ENCODE results near the gene GMEB1. TPM values are rescaled to one million over a fixed set of nuclear protein-coding genes. Genes with fewer than 3 reads are reported as not detected.

GMEB1 gene
- total and polyA plus RNA-seq, 10 of the 15 experiments (the other 5 are each of a cell fraction or from before 2014, with no cell fraction given) = 4.9 to 17.6 (median 9.4) TPM

DNA sequence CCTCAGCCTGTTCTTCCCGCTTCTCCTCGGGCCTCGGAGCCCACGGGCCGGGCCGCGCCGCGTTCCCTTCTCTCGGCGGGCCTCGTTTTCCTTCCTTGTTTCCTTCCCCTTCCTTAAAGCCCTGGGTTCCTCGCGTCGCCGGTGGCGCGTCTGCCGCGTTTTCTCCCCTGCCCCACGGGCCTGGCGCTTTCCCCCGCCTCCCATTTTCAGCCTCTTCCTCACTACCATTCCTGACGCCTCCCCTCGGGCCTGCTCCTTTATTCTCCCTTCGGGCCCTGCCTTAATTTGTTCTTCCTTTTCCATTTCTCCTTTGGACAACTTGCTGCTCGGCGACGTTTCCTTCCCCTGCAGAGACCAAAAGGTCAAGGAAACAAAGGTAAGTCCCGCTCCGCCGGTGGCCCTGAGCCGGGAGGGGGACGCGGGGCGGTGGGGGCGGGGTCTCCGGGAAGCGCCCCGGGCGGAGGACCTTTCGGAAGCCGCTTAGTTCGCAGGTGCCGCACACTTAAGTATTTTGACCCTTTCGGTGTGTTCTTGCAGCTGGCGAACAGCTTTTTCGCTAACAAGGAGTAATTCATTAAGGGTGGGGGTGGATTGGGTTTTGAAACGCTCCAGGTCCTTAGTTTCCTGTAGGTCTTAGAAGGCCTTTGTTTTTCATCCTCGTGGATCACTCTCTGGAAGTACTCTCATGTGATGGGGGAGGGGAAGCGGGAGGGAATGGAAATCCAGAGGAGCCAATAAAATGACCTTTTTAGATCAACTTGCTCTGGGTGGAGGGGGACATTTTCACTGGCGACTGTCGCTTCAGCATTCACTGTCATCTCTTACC lies 68.9 kb downstream of the GMEB1 start:
- H3K27me3 ChIP-seq (replicated peaks in 1 of 2; ENCODE audit: control insufficient read depth in 2 of 2, insufficient read depth in 2 of 2, low read length in 1 of 2) = no peaks in the 10 kb centered on the region
- H3K4me1 ChIP-seq (ENCODE audit: control insufficient read depth, insufficient read depth, low read length) = peaks cover 7% of the 10 kb centered on the region; the same call in 1 of the 2 replicates
- ChIA-PET CTCF (interaction anchor here (0.6 to 2.4 kb wide), 16 partner anchors 10 to 493 kb away, joined by 3 to 18 read pairs (median 7); partner anchors contain the start of genes GMEB1, RNU11 and TAF12), POLR2A (interaction anchor here (0.5 to 2.8 kb wide), 16 partner anchors 9 to 1951 kb away, joined by 3 to 24 read pairs (median 6); partner anchors contain the start of genes GMEB1, RNU11, SRSF4 and TAF12), SMC1A (ENCODE audit: uncharacterized antibody, unreplicated experiment) (interaction anchor here (1.0 to 2.1 kb wide), 10 partner anchors 15 to 190 kb away, joined by 3 to 17 read pairs (median 4); partner anchors contain the start of genes GMEB1 and TAF12), RAD21 (ENCODE audit: unreplicated experiment) (interaction anchor here (1.0 to 2.5 kb wide), 7 partner anchors 14 to 156 kb away, joined by 3 to 20 read pairs (median 5); partner anchors contain the start of genes RNU11 and TAF12)
- peak overlapping the region; percentile 86 for H3K4me2 ChIP-seq (ENCODE audit: control insufficient read depth, insufficient read depth)
- peak overlapping the region; percentile 71 for H2AFZ ChIP-seq (ENCODE audit: control insufficient read depth, low read depth, low read length)
- peaks cover 4 to 23% of the 10 kb centered on the region in 2 experiments; a peak in 3 of 4 replicates for H3K36me3 ChIP-seq (ENCODE audit: control insufficient read depth in 2 of 2, insufficient read depth in 2 of 2, low read length in 1 of 2)
- TF ChIP-seq, protein P1, sequence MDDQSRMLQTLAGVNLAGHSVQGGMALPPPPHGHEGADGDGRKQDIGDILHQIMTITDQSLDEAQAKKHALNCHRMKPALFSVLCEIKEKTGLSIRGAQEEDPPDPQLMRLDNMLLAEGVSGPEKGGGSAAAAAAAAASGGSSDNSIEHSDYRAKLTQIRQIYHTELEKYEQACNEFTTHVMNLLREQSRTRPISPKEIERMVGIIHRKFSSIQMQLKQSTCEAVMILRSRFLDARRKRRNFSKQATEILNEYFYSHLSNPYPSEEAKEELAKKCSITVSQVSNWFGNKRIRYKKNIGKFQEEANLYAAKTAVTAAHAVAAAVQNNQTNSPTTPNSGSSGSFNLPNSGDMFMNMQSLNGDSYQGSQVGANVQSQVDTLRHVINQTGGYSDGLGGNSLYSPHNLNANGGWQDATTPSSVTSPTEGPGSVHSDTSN (IDR thresholded peaks at IDR 0.05; ENCODE audit: insufficient replicate concordance, low read depth, low read length) = no peak
- no peak for TF ChIP-seq ZNF217 (IDR thresholded peaks at IDR 0.05)
- TF ChIP-seq SP1 (IDR thresholded peaks at IDR 0.05; ENCODE audit: low read depth, low read length) = no peak
- TF ChIP-seq, protein P2, sequence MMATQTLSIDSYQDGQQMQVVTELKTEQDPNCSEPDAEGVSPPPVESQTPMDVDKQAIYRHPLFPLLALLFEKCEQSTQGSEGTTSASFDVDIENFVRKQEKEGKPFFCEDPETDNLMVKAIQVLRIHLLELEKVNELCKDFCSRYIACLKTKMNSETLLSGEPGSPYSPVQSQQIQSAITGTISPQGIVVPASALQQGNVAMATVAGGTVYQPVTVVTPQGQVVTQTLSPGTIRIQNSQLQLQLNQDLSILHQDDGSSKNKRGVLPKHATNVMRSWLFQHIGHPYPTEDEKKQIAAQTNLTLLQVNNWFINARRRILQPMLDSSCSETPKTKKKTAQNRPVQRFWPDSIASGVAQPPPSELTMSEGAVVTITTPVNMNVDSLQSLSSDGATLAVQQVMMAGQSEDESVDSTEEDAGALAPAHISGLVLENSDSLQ (IDR thresholded peaks at IDR 0.05) = no peak
- no peak for TF ChIP-seq RCOR1 (conservative IDR thresholded peaks at IDR 0.05; ENCODE audit: low read depth, low read length)
- 0 out of 4 replicates have a peak, but pooled peaks of 1 of the 2 experiments have one; percentile 2 for TF ChIP-seq IKZF2 (IDR thresholded peaks at IDR 0.05)
- no peak for TF ChIP-seq SMAD5 (IDR thresholded peaks at IDR 0.05; ENCODE audit: low read depth)
- TF ChIP-seq, protein P3, sequence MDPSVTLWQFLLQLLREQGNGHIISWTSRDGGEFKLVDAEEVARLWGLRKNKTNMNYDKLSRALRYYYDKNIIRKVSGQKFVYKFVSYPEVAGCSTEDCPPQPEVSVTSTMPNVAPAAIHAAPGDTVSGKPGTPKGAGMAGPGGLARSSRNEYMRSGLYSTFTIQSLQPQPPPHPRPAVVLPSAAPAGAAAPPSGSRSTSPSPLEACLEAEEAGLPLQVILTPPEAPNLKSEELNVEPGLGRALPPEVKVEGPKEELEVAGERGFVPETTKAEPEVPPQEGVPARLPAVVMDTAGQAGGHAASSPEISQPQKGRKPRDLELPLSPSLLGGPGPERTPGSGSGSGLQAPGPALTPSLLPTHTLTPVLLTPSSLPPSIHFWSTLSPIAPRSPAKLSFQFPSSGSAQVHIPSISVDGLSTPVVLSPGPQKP (IDR thresholded peaks at IDR 0.05; ENCODE audit: low read depth, low read length) = no peak
- no peak for TF ChIP-seq HCFC1 (IDR thresholded peaks at IDR 0.05; ENCODE audit: low read length)
- TF ChIP-seq IRF4 (IDR thresholded peaks at IDR 0.05; ENCODE audit: low read depth, low read length) = 0 out of 2 replicates have a peak, but pooled peaks have one; percentile 15
- TF ChIP-seq MYB (IDR thresholded peaks at IDR 0.05; ENCODE audit: borderline replicate concordance, low read depth, low read length) = no peak
- no peak for TF ChIP-seq BACH1 (IDR thresholded peaks at IDR 0.05; ENCODE audit: borderline replicate concordance)
- no peak for TF ChIP-seq SREBF1 (IDR thresholded peaks at IDR 0.05; ENCODE audit: low read length)
- no peak for TF ChIP-seq CHD1 (IDR thresholded peaks at IDR 0.05; ENCODE audit: low read depth, low read length)
- no peak for TF ChIP-seq NBN (IDR thresholded peaks at IDR 0.05)
- TF ChIP-seq GATAD2B (conservative IDR thresholded peaks at IDR 0.05; ENCODE audit: low read depth) = no peak
- TF ChIP-seq, protein P4, sequence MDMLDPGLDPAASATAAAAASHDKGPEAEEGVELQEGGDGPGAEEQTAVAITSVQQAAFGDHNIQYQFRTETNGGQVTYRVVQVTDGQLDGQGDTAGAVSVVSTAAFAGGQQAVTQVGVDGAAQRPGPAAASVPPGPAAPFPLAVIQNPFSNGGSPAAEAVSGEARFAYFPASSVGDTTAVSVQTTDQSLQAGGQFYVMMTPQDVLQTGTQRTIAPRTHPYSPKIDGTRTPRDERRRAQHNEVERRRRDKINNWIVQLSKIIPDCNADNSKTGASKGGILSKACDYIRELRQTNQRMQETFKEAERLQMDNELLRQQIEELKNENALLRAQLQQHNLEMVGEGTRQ (IDR thresholded peaks at IDR 0.05; ENCODE audit: borderline replicate concordance, low read depth, low read length) = no peak
- in situ Hi-C loops (cut with MboI) (no loop called here), intact Hi-C loops (cut with micrococcal nuclease; ENCODE audit: unreplicated experiment) (loop anchor here (2.0 to 5.0 kb wide), 2 partner anchors 225 to 445 kb away; no protein-coding TSS in a partner anchor)
- H3K27ac ChIP-seq (ENCODE audit: control insufficient read depth, insufficient read depth) = peak overlapping the region; percentile 92
- no TSS peak for BruUV-seq (replicated peaks)
- ATAC-seq (peak; percentile 39), DNase-seq (ENCODE audit: low read depth, low spot score) (no peak), FAIRE-seq (no peak)
- H4K20me1 ChIP-seq (ENCODE audit: control insufficient read depth, insufficient read depth) = no peaks in the 10 kb centered on the region
- peak overlapping the region; percentile 100 for H3K4me3 ChIP-seq
- H3K9ac ChIP-seq (ENCODE audit: control insufficient read depth, insufficient read depth, low read length) = peak overlapping the region; percentile 98
- H3K9me3 ChIP-seq (replicated peaks; ENCODE audit: control insufficient read depth, insufficient read depth, low read length) = no peaks in the 10 kb centered on the region
- under 1% methylated on average over 51 of the region's 53 CpGs for WGBS (ENCODE audit: insufficient coverage, insufficient replicate concordance, low lambda C conversion rate, missing lambda C conversion rate)
- H3K79me2 ChIP-seq (ENCODE audit: control insufficient read depth, insufficient read depth, low read length) = peaks cover 54% of the 10 kb centered on the region

Data from GM12878 (cell line).